Measurements from ENCODE around the gene M6PR. TPM values are rescaled to one million over a fixed set of nuclear protein-coding genes. Genes with fewer than 3 reads are reported as not detected.

Gene M6PR
- total and polyA plus RNA-seq, 4 experiments from 2014 or later: 226 to 502 (median 305) TPM

GRCh38 chr12:8899830-8900229 is 49.6 kb downstream of the M6PR start:
- Histone ChIP-seq H3K36me3 (ENCODE audit: insufficient read depth, low read length) (no peaks in the 10 kb centered on the region), H3K4me1 (ENCODE audit: insufficient read depth, low read length) (no peaks in the 10 kb centered on the region), H3K27me3 (ENCODE audit: insufficient read depth, low read length) (no peaks in the 10 kb centered on the region), H3K27ac (ENCODE audit: low read depth, low read length) (no peak overlapping the region), H3K4me3 (ENCODE audit: low read length in 2 of 2) (no peak overlapping the region), H3K9me3 (ENCODE audit: control insufficient read depth in 1 of 2, low read length in 2 of 2) (no peaks in the 10 kb centered on the region)
- ChIA-PET CTCF (ENCODE audit: partially characterized antibody) (interaction anchor here (0.8 to 2.0 kb wide), 3 partner anchors 9 to 150 kb away, joined by 3 to 6 read pairs (median 3); no protein-coding TSS in a partner anchor), POLR2A (ENCODE audit: partially characterized antibody) (no interaction called here)
- Mint-ChIP-seq H3K9me3 (no peaks in the 10 kb centered on the region), H3K4me1 (peaks cover 0 to 3% (median 0%) of the 10 kb centered on the region in 4 donors), H3K36me3 (no peaks in the 10 kb centered on the region), H3K27me3 (peaks cover 0 to 6% of the 10 kb centered on the region in 2 donors), H3K27ac (no peak overlapping the region), H3K4me3 (no peak overlapping the region)
- intact Hi-C loops (cut with micrococcal nuclease): no loop called here
- no peak for DNase-seq

- Histone ChIP-seq H3K27me3 (ENCODE audit: insufficient read depth, low read length) (no peaks in the 10 kb centered on the region), H3K4me1 (ENCODE audit: insufficient read depth, low read length) (no peaks in the 10 kb centered on the region), H3K27ac (ENCODE audit: low read depth, low read length) (no peak overlapping the region), H3K9me3 (ENCODE audit: control insufficient read depth in 1 of 2, low read length in 2 of 2) (no peaks in the 10 kb centered on the region), H3K36me3 (ENCODE audit: insufficient read depth, low read length) (no peaks in the 10 kb centered on the region), H3K4me3 (ENCODE audit: low read length in 2 of 2) (no peak overlapping the region)
- intact Hi-C loops (cut with micrococcal nuclease): no loop called here
- Mint-ChIP-seq H3K4me3 (no peak overlapping the region), H3K9me3 (no peaks in the 10 kb centered on the region), H3K27ac (peak overlapping the region in 1 of 7 donors; percentile 20), H3K36me3 (no peaks in the 10 kb centered on the region), H3K4me1 (no peaks in the 10 kb centered on the region), H3K27me3 (no peaks in the 10 kb centered on the region)
- ChIA-PET POLR2A (ENCODE audit: partially characterized antibody) (no interaction called here), CTCF (ENCODE audit: partially characterized antibody) (no interaction called here)
- DNase-seq: no peak
Observed at GRCh38 chr12:8897081-8897480, 52.4 kb downstream of the M6PR start.

DNA sequence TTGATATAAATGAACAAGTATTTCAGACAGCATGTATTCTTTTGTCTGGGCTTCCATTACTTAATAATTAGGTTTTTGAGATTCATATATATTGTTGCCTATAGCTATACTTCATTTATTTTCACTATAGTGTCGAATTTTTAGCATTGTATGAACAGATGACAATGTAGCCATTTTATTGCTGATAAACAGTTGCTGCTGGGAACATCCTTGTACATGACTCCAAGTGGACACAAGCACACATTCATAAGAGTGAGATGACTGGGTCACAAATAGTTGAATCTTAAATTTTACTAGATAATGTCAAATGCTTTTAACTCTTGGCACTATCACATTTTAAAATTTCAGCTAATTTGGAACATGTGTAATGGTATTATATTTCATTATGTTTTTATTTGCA is 54.5 kb downstream of the M6PR start:
- H3K4me1 ChIP-seq (ENCODE audit: insufficient read depth, low read length): no peaks in the 10 kb centered on the region
- H3K27ac ChIP-seq (ENCODE audit: low read depth, low read length): no peak overlapping the region
- H3K27me3 ChIP-seq (ENCODE audit: insufficient read depth, low read length): no peaks in the 10 kb centered on the region
- Mint-ChIP-seq H3K27ac (no peak overlapping the region), H3K4me1 (peaks cover 0 to 6% (median 5%) of the 10 kb centered on the region in 4 donors), H3K9me3 (no peaks in the 10 kb centered on the region), H3K4me3 (no peak overlapping the region), H3K36me3 (no peaks in the 10 kb centered on the region), H3K27me3 (no peaks in the 10 kb centered on the region)
- H3K4me3 ChIP-seq (ENCODE audit: low read length in 2 of 2): no peak overlapping the region
- CTCF ChIA-PET (ENCODE audit: partially characterized antibody): interaction anchor here (0.7 to 1.9 kb wide), 9 partner anchors 9 to 351 kb away, joined by 3 to 6 read pairs (median 4); no protein-coding TSS in a partner anchor
- intact Hi-C loops (cut with micrococcal nuclease): no loop called here
- H3K9me3 ChIP-seq (ENCODE audit: control insufficient read depth in 1 of 2, low read length in 2 of 2): no peaks in the 10 kb centered on the region
- H3K36me3 ChIP-seq (ENCODE audit: insufficient read depth, low read length): no peaks in the 10 kb centered on the region
- no peak for DNase-seq
- POLR2A ChIA-PET (ENCODE audit: partially characterized antibody): no interaction called here

DNA sequence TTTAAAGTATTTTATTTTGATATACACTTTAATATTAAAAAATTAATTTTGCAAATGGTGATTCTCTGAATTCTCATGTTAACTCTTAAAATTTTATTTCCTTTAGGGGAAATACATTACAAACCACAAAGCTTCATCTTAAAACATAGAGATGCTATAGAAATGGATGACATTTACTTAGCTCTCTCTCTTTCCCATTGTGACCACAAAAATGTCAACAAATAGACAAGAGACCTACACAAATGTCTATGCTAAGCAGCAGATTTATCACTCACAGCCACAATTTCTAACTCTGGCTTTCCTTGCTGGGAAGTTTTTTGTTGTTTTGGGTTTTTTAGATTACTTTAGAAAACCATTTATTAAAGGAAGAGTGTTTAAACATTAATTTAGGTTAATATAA is 55.1 kb downstream of the M6PR start:
- H3K27me3 Mint-ChIP-seq: no peaks in the 10 kb centered on the region
- intact Hi-C loops (cut with micrococcal nuclease): no loop called here

GRCh38 chr12:8891976-8892375 is 57.5 kb downstream of the M6PR start:
- Mint-ChIP-seq H3K27me3 (no peaks in the 10 kb centered on the region), H3K9me3 (no peaks in the 10 kb centered on the region), H3K4me1 (peaks cover 0 to 6% (median 5%) of the 10 kb centered on the region in 4 donors), H3K27ac (no peak overlapping the region), H3K4me3 (no peak overlapping the region), H3K36me3 (no peaks in the 10 kb centered on the region)
- intact Hi-C loops (cut with micrococcal nuclease): loop anchor here (2.0 kb wide), 1 partner anchor 147 kb away; no protein-coding TSS in a partner anchor
- no peaks in the 10 kb centered on the region for H3K27me3 ChIP-seq (ENCODE audit: insufficient read depth, low read length)
- ChIA-PET POLR2A (ENCODE audit: partially characterized antibody) (interaction anchor here (2.4 kb wide), 1 partner anchor 235 kb away, joined by 6 read pairs; no protein-coding TSS in a partner anchor), CTCF (ENCODE audit: partially characterized antibody) (interaction anchor here (1.0 to 4.4 kb wide), 9 partner anchors 16 to 348 kb away, joined by 3 to 72 read pairs (median 38); partner anchors contain the start of genes M6PR and PHC1)
- no peaks in the 10 kb centered on the region for H3K4me1 ChIP-seq (ENCODE audit: insufficient read depth, low read length)
- no peak for DNase-seq
- no peaks in the 10 kb centered on the region for H3K36me3 ChIP-seq (ENCODE audit: insufficient read depth, low read length)
- no peaks in the 10 kb centered on the region for H3K9me3 ChIP-seq (ENCODE audit: control insufficient read depth in 1 of 2, low read length in 2 of 2)
- H3K4me3 ChIP-seq (ENCODE audit: low read length in 2 of 2): no peak overlapping the region
- H3K27ac ChIP-seq (ENCODE audit: low read depth, low read length): no peak overlapping the region

More for the DNA sequence above, 55.1 kb downstream of the M6PR start:
- H3K36me3 ChIP-seq (ENCODE audit: insufficient read depth, low read length): no peaks in the 10 kb centered on the region
- CTCF ChIA-PET (ENCODE audit: partially characterized antibody): interaction anchor here (0.7 to 1.9 kb wide), 6 partner anchors 9 to 350 kb away, joined by 3 to 6 read pairs (median 4); no protein-coding TSS in a partner anchor
- no peaks in the 10 kb centered on the region for H3K9me3 ChIP-seq (ENCODE audit: control insufficient read depth in 1 of 2, low read length in 2 of 2)
- H3K4me1 Mint-ChIP-seq: peaks cover 0 to 6% (median 5%) of the 10 kb centered on the region in 4 donors
- H3K9me3 Mint-ChIP-seq: no peaks in the 10 kb centered on the region
- no peaks in the 10 kb centered on the region for H3K36me3 Mint-ChIP-seq
- H3K27ac ChIP-seq (ENCODE audit: low read depth, low read length): no peak overlapping the region
- H3K27ac Mint-ChIP-seq: no peak overlapping the region
- no peak overlapping the region for H3K4me3 Mint-ChIP-seq
- H3K4me3 ChIP-seq (ENCODE audit: low read length in 2 of 2): no peak overlapping the region
- POLR2A ChIA-PET (ENCODE audit: partially characterized antibody): no interaction called here
- no peaks in the 10 kb centered on the region for H3K27me3 ChIP-seq (ENCODE audit: insufficient read depth, low read length)
- no peaks in the 10 kb centered on the region for H3K4me1 ChIP-seq (ENCODE audit: insufficient read depth, low read length)
- DNase-seq: no peak

Other genes starting within 250 kb of the M6PR start
- gene A2ML1, start 127.0 kb downstream of the M6PR start, total RNA-seq: not detected
- not detected for gene A2ML1, start 127.0 kb downstream of the M6PR start, polyA plus RNA-seq
- gene PHC1, start 35.1 kb downstream of the M6PR start, total RNA-seq: 10 to 100 TPM; 52.4 to 52.8 TPM
- gene PHC1, start 35.1 kb downstream of the M6PR start, polyA plus RNA-seq: 10 to 100 TPM; 22.3 to 28.1 TPM
- 10 to 100 TPM; 51.2 to 55.8 TPM for gene KLRG1, start 39.9 kb upstream of the M6PR start, total RNA-seq
- 100 to 1,000 TPM in 1 of 2 donors, 10 to 100 TPM in 1; 98.9 to 161 TPM for gene KLRG1, start 39.9 kb upstream of the M6PR start, polyA plus RNA-seq
- 1 to 10 TPM; 3.0 to 3.1 TPM for gene A2M, start 166.3 kb upstream of the M6PR start, total RNA-seq
- gene A2M, start 166.3 kb upstream of the M6PR start, polyA plus RNA-seq: 1 to 10 TPM in 1 of 2 donors, not detected in 1; 3.2 TPM

Measured in CD4-positive, alpha-beta memory T cell (primary cell).